A673 (cell line): ENCODE results near the gene THAP3.

ENCODE experiments used
- CTCF ChIP-seq: fragments of 300-800, 200-600 bp; sonication (generic); conservative IDR thresholded peaks from 2 replicates; pipeline ENCODE4 v1.5.1; 2017; ENCODE audit warnings: low read depth, mild to moderate bottlenecking, antibody characterized with exemption, low read length, moderate library complexity, mixed read lengths
- EZH2 ChIP-seq: fragments of 200-600 bp; sonication (generic); IDR thresholded peaks from 2 replicates; pipeline ENCODE4 v1.6.1; 2017; ENCODE audit warnings: borderline replicate concordance, low read depth, mild to moderate bottlenecking, mixed read lengths, antibody characterized with exemption, low read length; ENCODE audit not compliant: poor library complexity, severe bottlenecking

GRCh38 chr1:6581561-6582305 is 42.9 kb upstream of the THAP3 start:
- no peak for TF ChIP-seq EZH2
- TF ChIP-seq CTCF, result no peak
